ENCODE results near the gene SPRY2. TPM values are rescaled to one million over a fixed set of nuclear protein-coding genes. Genes with fewer than 3 reads are reported as not detected.
A peak's percentile ranks its signal among the peaks of the same experiment; 100 is the strongest.

Gene SPRY2
- total RNA-seq, 1 donor from 2014 or later = 52.0 TPM

DNA sequence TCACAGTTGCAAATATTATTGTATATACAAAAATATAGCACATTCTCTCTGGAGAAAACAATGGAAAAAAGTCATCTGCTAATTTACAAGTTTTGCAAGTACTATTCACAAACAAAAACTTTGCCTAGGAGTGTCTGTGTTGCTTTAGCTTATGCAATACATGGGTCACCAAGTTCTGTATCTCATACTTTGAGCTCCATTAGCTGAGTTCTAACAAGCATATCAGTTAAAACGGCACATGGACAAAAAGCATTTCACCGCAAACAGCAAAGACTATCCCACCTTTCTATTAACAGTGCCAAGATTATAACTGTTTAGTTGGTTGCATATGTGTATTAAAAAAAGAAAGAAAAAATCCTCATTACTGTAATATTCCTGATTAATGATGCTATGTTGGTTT, 4.6 kb downstream of the SPRY2 start:
- TF ChIP-seq, protein P1, sequence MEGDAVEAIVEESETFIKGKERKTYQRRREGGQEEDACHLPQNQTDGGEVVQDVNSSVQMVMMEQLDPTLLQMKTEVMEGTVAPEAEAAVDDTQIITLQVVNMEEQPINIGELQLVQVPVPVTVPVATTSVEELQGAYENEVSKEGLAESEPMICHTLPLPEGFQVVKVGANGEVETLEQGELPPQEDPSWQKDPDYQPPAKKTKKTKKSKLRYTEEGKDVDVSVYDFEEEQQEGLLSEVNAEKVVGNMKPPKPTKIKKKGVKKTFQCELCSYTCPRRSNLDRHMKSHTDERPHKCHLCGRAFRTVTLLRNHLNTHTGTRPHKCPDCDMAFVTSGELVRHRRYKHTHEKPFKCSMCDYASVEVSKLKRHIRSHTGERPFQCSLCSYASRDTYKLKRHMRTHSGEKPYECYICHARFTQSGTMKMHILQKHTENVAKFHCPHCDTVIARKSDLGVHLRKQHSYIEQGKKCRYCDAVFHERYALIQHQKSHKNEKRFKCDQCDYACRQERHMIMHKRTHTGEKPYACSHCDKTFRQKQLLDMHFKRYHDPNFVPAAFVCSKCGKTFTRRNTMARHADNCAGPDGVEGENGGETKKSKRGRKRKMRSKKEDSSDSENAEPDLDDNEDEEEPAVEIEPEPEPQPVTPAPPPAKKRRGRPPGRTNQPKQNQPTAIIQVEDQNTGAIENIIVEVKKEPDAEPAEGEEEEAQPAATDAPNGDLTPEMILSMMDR (IDR thresholded peaks at IDR 0.05) = no peak

DNA sequence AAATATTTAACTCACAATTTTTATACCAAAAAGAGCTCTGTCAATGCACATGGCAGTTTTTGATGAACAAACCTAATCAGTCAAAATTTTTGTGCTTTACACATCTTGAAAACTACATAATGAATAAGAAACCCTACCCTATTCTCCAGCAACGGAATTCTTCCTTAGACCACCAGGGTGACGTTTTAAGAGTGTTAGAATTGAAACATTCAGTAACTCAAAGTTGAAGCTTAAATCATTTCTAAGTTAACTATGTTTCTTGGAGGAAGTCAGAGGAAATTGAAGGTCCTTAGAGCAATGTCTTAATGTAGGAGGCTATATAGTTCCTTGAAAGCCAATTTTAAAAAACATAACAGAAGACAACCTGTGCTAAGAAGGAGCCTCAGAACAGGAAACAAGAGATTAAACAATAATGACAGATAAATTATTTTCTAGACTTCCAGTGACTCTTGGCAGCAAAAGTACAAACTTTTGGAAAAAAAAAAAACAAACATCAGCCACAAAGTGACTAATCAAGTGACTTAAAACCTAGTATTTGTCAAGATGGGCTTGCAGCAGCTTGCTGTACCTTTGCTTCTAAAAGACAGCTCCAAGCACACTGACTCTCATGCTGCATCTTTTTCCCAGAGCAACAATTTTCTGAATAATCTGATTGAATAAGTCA, 6.2 kb downstream of the SPRY2 start:
- Mint-ChIP-seq H3K4me3 (ENCODE audit: unreplicated experiment) (peak overlapping the region; percentile 55), H3K27me3 (ENCODE audit: unreplicated experiment) (no peaks in the 10 kb centered on the region), H3K9me3 (ENCODE audit: unreplicated experiment) (no peaks in the 10 kb centered on the region), H3K4me1 (ENCODE audit: unreplicated experiment) (peaks cover 47% of the 10 kb centered on the region), H3K36me3 (ENCODE audit: unreplicated experiment) (peaks cover 41% of the 10 kb centered on the region), H3K27ac (ENCODE audit: unreplicated experiment) (peak overlapping the region; percentile 83)
- TF ChIP-seq, protein P1 (IDR thresholded peaks at IDR 0.05) = peak; percentile 9
- no peak for DNase-seq (ENCODE audit: extremely low spot score, unreplicated experiment)

More for the DNA sequence above, 4.6 kb downstream of the SPRY2 start:
- Mint-ChIP-seq H3K4me1 (ENCODE audit: unreplicated experiment) (peaks cover 36% of the 10 kb centered on the region), H3K4me3 (ENCODE audit: unreplicated experiment) (no peak overlapping the region), H3K9me3 (ENCODE audit: unreplicated experiment) (no peaks in the 10 kb centered on the region), H3K27me3 (ENCODE audit: unreplicated experiment) (no peaks in the 10 kb centered on the region), H3K27ac (ENCODE audit: unreplicated experiment) (no peak overlapping the region), H3K36me3 (ENCODE audit: unreplicated experiment) (peaks cover 37% of the 10 kb centered on the region)
- DNase-seq (ENCODE audit: extremely low spot score, unreplicated experiment) = no peak

DNA sequence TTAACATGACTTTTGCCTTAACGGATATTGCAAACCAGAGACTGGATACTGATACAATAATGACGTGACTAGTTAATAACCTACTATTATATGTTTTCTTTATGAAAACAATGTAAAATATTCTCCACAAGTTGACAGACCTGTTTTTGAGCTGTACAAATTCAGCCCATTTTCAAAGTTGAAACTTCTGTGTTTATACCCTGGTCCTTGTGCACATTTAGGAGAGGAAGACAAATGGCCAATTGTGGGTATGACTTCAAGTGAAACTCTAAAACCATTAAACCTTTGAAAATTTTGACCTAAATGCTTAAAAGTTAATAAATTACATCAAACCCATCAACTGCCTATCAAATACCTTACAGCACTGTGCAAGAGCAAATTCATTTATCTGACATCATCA, 8.9 kb downstream of the SPRY2 start:
- Mint-ChIP-seq H3K36me3 (ENCODE audit: unreplicated experiment) (peaks cover 38% of the 10 kb centered on the region), H3K9me3 (ENCODE audit: unreplicated experiment) (no peaks in the 10 kb centered on the region), H3K27ac (ENCODE audit: unreplicated experiment) (no peak overlapping the region), H3K27me3 (ENCODE audit: unreplicated experiment) (no peaks in the 10 kb centered on the region), H3K4me3 (ENCODE audit: unreplicated experiment) (no peak overlapping the region), H3K4me1 (ENCODE audit: unreplicated experiment) (peaks cover 51% of the 10 kb centered on the region)
- DNase-seq (ENCODE audit: extremely low spot score, unreplicated experiment) = no peak
- TF ChIP-seq, protein P1 (IDR thresholded peaks at IDR 0.05) = no peak

DNA sequence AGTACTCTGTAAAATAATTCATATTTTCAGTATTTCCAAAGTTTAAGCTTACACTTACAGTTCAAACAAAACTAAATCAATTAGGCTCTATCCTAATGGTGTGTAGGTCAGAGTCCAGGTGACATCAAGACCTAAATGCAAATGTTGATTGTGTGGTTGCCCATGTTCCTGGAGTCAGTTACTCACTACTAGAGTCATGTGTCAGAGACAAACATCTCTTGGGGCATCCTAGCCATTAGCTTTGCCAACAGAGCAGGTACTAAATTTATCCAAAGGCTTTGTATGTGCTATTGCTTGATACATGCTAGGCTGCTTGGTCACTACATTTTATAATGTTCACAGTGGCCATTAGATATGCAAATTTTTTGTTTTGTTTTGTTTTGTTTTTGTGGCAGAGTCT, 11.7 kb downstream of the SPRY2 start:
- H3K9me3 Mint-ChIP-seq (ENCODE audit: unreplicated experiment) = no peaks in the 10 kb centered on the region
- no peak for DNase-seq (ENCODE audit: extremely low spot score, unreplicated experiment)
- peaks cover 21% of the 10 kb centered on the region for H3K36me3 Mint-ChIP-seq (ENCODE audit: unreplicated experiment)
- H3K4me3 Mint-ChIP-seq (ENCODE audit: unreplicated experiment) = no peak overlapping the region
- no peaks in the 10 kb centered on the region for H3K27me3 Mint-ChIP-seq (ENCODE audit: unreplicated experiment)
- H3K4me1 Mint-ChIP-seq (ENCODE audit: unreplicated experiment) = peaks cover 29% of the 10 kb centered on the region
- no peak overlapping the region for H3K27ac Mint-ChIP-seq (ENCODE audit: unreplicated experiment)
- TF ChIP-seq, protein P1 (IDR thresholded peaks at IDR 0.05) = no peak

DNA sequence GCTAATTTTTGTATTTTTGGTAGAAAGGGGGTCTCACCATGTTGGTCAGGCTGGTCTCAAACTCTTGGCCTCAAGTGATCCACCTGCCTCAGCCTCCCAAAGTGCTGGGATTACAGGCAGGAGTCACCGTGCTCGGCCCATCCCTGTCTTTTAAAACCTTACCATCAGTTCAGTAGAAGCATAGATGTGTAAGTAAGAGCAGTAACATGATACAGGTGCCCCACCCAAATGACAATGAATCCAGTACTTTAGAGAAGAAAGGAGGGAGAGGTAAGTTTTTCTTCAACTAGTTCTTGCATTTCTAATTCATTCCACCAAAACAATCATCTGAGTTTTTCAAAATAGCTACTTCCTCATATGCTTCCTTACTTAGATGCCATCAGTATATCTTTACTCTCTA, 21.9 kb downstream of the SPRY2 start:
- Mint-ChIP-seq H3K27ac (ENCODE audit: unreplicated experiment) (no peak overlapping the region), H3K4me3 (ENCODE audit: unreplicated experiment) (no peak overlapping the region), H3K27me3 (ENCODE audit: unreplicated experiment) (no peaks in the 10 kb centered on the region), H3K9me3 (ENCODE audit: unreplicated experiment) (peaks cover 7% of the 10 kb centered on the region), H3K4me1 (ENCODE audit: unreplicated experiment) (no peaks in the 10 kb centered on the region), H3K36me3 (ENCODE audit: unreplicated experiment) (peaks cover 11% of the 10 kb centered on the region)
- TF ChIP-seq, protein P1 (IDR thresholded peaks at IDR 0.05) = no peak
- DNase-seq (ENCODE audit: extremely low spot score, unreplicated experiment) = no peak
